K562 (cell line): Measurements from ENCODE around the gene GATC. TPM values are rescaled to one million over a fixed set of nuclear protein-coding genes. Genes with fewer than 3 reads are reported as not detected.

ENCODE experiments used
- CHD7 ChIP-seq: fragments of 200-600 bp; sonication (generic); IDR thresholded peaks from one replicate; pipeline ENCODE4 v1.6.1; 2012; ENCODE audit warnings: mild to moderate bottlenecking, low read depth, low read length, inconsistent platforms
- EP300 ChIP-seq: IDR thresholded peaks from 2 replicates; pipeline ENCODE4 v1.6.1; 2012; ENCODE audit warnings: low read length, improper control_type of control experiment
- REST ChIP-seq, 2 experiments: fragments of 450-650 bp; formaldehyde crosslinking in 1 of 2; IDR thresholded peaks; 2 replicates each; pipeline versions ENCODE4 v1.4.0 to v1.6.1; 2014 to 2020; ENCODE audit warnings: mild to moderate bottlenecking in 2 of 2, borderline replicate concordance in 1 of 2, low read depth in 1 of 2
- TAF1 ChIP-seq: IDR thresholded peaks from 2 replicates; pipeline ENCODE4 v1.6.1; 2011; ENCODE audit warnings: mild to moderate bottlenecking, low read length, moderate library complexity; ENCODE audit not compliant: insufficient read depth, control insufficient read depth, severe bottlenecking; ENCODE audit errors: extremely low read depth
- TBP ChIP-seq: optimal IDR thresholded peaks from 2 replicates; pipeline ENCODE3; 2011; ENCODE audit warnings: low read depth, low read length, improper control_type of control experiment
- ZNF324 ChIP-seq: fragments of 250-450 bp; sonication (Bioruptor Pico); IDR thresholded peaks from 2 replicates; pipeline ENCODE4 v1.4.0; 2020; ENCODE audit warnings: mild to moderate bottlenecking
- ZNF699 ChIP-seq: fragments of 250-450 bp; sonication (Bioruptor Pico); IDR thresholded peaks from 2 replicates; pipeline ENCODE4 v1.8.0; 2021; ENCODE audit warnings: mild to moderate bottlenecking, moderate library complexity; ENCODE audit not compliant: insufficient replicate concordance
- polyA plus RNA-seq, 8 experiments: library from polyadenylated mRNA; depleted of rRNA in 4 of 8; stranded (reverse) in 5 of 8; unstranded in 3 of 8; fragments of >200 nt; fragmentation: Nextera tagmentation in 2 of 8; fragmentation: Illumina TruSeq in 1 of 8; extraction: Ambion mirVana in 2 of 8; extraction: Trizol in 1 of 8; gene quantifications; 2 replicates each; pipeline versions ENCODE4 v1.2.1 to v1.2.3, GENCODE V29; 2011 to 2014; ENCODE audit warnings: inconsistent platforms in 1 of 8, missing spikeins in 1 of 8
- total RNA-seq, 7 experiments: library from RNA; depleted of rRNA in 6 of 7; stranded (reverse); fragments of >200 nt in 6 of 7; fragmentation: Illumina TruSeq in 2 of 7; extraction: Trizol in 2 of 7; gene quantifications; 2 replicates each; pipeline versions ENCODE4 v1.2.1 to v1.2.3, GENCODE V29; 2011 to 2021; ENCODE audit warnings: low replicate concordance in 1 of 7

GATC gene
- total and polyA plus RNA-seq, 9 of the 15 experiments (the other 6 are each of a cell fraction or from before 2014, with no cell fraction given), result 5.8 to 52.6 (median 28.2) TPM

DNA sequence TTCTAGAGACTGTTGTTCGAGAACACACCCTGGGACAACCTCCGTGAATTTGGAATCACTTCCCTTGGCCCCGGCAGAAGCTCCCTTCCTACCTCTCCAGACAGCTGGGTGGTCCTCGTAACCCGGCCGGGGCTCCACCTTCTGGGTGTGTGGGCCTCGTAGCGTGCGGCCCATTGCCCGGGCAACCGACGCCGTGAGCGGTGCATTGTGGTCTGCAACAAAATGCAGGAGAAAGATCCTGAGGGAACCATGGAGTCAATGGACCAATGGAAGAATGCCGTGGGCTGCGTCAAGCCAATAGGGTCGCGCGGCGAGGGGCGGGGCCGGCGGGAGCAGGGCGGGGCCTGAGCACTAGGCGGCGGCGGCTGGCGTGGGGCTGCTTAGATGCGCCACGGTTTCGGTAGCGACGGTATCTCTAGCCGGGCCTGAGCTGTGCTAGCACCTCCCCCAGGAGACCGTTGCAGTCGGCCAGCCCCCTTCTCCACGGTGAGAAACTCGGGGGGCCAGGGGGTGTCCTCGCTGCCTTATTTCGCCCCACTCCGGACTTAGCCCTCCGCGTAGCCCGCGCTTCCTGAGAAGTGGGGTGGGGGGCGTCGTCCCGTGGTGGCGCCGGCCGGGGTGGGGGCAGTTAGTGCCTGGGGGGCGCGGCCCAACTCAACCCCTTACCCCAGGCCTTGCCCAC is 49.6 kb downstream of the GATC start, which contains the start of gene DYNLL1 (continued):
- no peak for TF ChIP-seq CHD7
- no peak for TF ChIP-seq ZNF699 (CRISPR knock-in tag)
- TF ChIP-seq REST (IDR thresholded peaks at IDR 0.05; ENCODE audit: borderline replicate concordance), result peak; percentile 82
- TF ChIP-seq REST (CRISPR knock-in tag; IDR thresholded peaks at IDR 0.05; ENCODE audit: low read depth), result no peak
- peak; percentile 17; the same call in 1 of the 2 replicates for TF ChIP-seq EP300
- TF ChIP-seq ZNF324 (CRISPR knock-in tag), result no peak
- TF ChIP-seq TBP, result peak; percentile 98
- TF ChIP-seq TAF1, result peak; percentile 96
